ENCODE measurements around the gene CA9.
"Not testable (repeated sequence)": the region's sequence is repeated elsewhere in the genome, so short reads cannot be mapped to it uniquely, and the experiment has no call there.

CA9 gene

GRCh38 chr9:35673132-35674024, at the start of gene CA9:
TSS of gene CA9 (plus strand) at chr9:35673928. CDS start at chr9:35673960, 32 bp downstream.
- no peak for DNase-seq (ENCODE audit: low spot score)

GRCh38 chr9:35627575-35627974, 46.2 kb upstream of the CA9 start:
- no peak for DNase-seq (ENCODE audit: low spot score)

GRCh38 chr9:35628389-35628991, 45.2 kb upstream of the CA9 start:
- no peak for DNase-seq (ENCODE audit: low spot score)

- DNase-seq (ENCODE audit: low spot score) = no peak
Measured at GRCh38 chr9:35629597-35629996, 44.1 kb upstream of the CA9 start.

- DNase-seq (ENCODE audit: low spot score) = no peak
Measured at GRCh38 chr9:35635730-35636129, 38.0 kb upstream of the CA9 start.

GRCh38 chr9:35636135-35636876, 37.4 kb upstream of the CA9 start:
- no peak for DNase-seq (ENCODE audit: low spot score)

- not testable (repeated sequence) for DNase-seq (ENCODE audit: low spot score)
Measured at GRCh38 chr9:35636877-35637246, 36.9 kb upstream of the CA9 start.

- not testable (repeated sequence) for DNase-seq (ENCODE audit: low spot score)
Measured at GRCh38 chr9:35637427-35637955, 36.2 kb upstream of the CA9 start.

GRCh38 chr9:35638751-35639150, 35.0 kb upstream of the CA9 start:
- not testable (repeated sequence) for DNase-seq (ENCODE audit: low spot score)

GRCh38 chr9:35639225-35639624, 34.5 kb upstream of the CA9 start:
- not testable (repeated sequence) for DNase-seq (ENCODE audit: low spot score)

GRCh38 chr9:35639631-35640030, 34.1 kb upstream of the CA9 start:
- DNase-seq (ENCODE audit: low spot score) = no peak

- DNase-seq (ENCODE audit: low spot score) = not testable (repeated sequence)
Measured at GRCh38 chr9:35640431-35640830, 33.3 kb upstream of the CA9 start.

GRCh38 chr9:35641478-35641877, 32.2 kb upstream of the CA9 start:
- DNase-seq (ENCODE audit: low spot score) = not testable (repeated sequence)

- no peak for DNase-seq (ENCODE audit: low spot score)
Measured at GRCh38 chr9:35643046-35643445, 30.7 kb upstream of the CA9 start.

- not testable (repeated sequence) for DNase-seq (ENCODE audit: low spot score)
Measured at GRCh38 chr9:35645736-35646135, 28.0 kb upstream of the CA9 start.

- no peak for DNase-seq (ENCODE audit: low spot score)
Measured at GRCh38 chr9:35646153-35646532, 27.6 kb upstream of the CA9 start.

- DNase-seq (ENCODE audit: low spot score) = peak; percentile 92
Measured at GRCh38 chr9:35646533-35647265, 27.0 kb upstream of the CA9 start.

- no peak for DNase-seq (ENCODE audit: low spot score)
Measured at GRCh38 chr9:35649431-35650340, 24.0 kb upstream of the CA9 start.

- no peak for DNase-seq (ENCODE audit: low spot score)
Measured at GRCh38 chr9:35650341-35651158, 23.2 kb upstream of the CA9 start, which contains the start of gene SIT1. TSS of gene SIT1 (minus strand) at chr9:35650931. CDS start at chr9:35650853, 78 bp downstream.
